ENCODE results near the gene FCMR. TPM values are rescaled to one million over a fixed set of nuclear protein-coding genes. Genes with fewer than 3 reads are reported as not detected.
A peak's percentile ranks its signal among the peaks of the same experiment; 100 is the strongest.

Gene FCMR
- total and polyA plus RNA-seq, 10 of the 15 experiments (the other 5 are each of a cell fraction or from before 2014, with no cell fraction given): 79.7 to 245 (median 123) TPM

DNA sequence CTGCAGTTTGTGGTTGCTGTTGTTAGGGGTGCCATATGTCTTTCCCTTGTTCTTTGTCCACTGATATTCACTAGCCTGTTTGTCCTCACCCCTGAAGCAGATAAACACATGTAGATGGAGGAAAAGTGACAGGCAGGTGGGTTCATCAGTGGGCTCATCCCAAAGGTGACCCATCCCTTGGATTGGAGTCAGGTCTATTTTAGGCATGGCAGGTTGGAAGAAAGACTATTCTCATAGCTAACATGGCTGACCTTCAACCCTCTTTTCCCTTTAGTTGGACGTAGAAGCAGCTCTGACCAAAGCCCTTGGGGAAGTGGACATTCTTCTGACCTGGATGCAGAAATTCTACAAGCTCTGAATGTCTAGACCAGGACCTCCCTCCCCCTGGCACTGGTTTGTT, 19.0 kb downstream of the FCMR start:
- H3K36me3 ChIP-seq (ENCODE audit: control insufficient read depth in 2 of 2, insufficient read depth in 2 of 2, low read length in 1 of 2): peaks cover 14 to 23% of the 10 kb centered on the region in 2 experiments
- H3K4me2 ChIP-seq (ENCODE audit: control insufficient read depth, insufficient read depth): no peak overlapping the region
- DNase-seq (ENCODE audit: low read depth, low spot score) (no peak), ATAC-seq (no peak), FAIRE-seq (no peak)
- SMC1A ChIA-PET (ENCODE audit: uncharacterized antibody, unreplicated experiment): interaction anchor here (0.9 to 1.5 kb wide), 4 partner anchors 9 to 79 kb away, joined by 3 to 5 read pairs (median 4); no protein-coding TSS in a partner anchor
- no peaks in the 10 kb centered on the region for H3K27me3 ChIP-seq (replicated peaks in 1 of 2; ENCODE audit: control insufficient read depth in 2 of 2, insufficient read depth in 2 of 2, low read length in 1 of 2)
- intact Hi-C loops (cut with micrococcal nuclease; ENCODE audit: unreplicated experiment) (no loop called here), in situ Hi-C loops (cut with MboI) (no loop called here)
- TF ChIP-seq POLR2AphosphoS2 (IDR thresholded peaks at IDR 0.05; ENCODE audit: low read depth, low read length): 0 out of 2 replicates have a peak, but pooled peaks have one; percentile 84
- TF ChIP-seq, protein P1, sequence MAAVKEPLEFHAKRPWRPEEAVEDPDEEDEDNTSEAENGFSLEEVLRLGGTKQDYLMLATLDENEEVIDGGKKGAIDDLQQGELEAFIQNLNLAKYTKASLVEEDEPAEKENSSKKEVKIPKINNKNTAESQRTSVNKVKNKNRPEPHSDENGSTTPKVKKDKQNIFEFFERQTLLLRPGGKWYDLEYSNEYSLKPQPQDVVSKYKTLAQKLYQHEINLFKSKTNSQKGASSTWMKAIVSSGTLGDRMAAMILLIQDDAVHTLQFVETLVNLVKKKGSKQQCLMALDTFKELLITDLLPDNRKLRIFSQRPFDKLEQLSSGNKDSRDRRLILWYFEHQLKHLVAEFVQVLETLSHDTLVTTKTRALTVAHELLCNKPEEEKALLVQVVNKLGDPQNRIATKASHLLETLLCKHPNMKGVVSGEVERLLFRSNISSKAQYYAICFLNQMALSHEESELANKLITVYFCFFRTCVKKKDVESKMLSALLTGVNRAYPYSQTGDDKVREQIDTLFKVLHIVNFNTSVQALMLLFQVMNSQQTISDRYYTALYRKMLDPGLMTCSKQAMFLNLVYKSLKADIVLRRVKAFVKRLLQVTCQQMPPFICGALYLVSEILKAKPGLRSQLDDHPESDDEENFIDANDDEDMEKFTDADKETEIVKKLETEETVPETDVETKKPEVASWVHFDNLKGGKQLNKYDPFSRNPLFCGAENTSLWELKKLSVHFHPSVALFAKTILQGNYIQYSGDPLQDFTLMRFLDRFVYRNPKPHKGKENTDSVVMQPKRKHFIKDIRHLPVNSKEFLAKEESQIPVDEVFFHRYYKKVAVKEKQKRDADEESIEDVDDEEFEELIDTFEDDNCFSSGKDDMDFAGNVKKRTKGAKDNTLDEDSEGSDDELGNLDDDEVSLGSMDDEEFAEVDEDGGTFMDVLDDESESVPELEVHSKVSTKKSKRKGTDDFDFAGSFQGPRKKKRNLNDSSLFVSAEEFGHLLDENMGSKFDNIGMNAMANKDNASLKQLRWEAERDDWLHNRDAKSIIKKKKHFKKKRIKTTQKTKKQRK (IDR thresholded peaks at IDR 0.05; ENCODE audit: low read depth, low read length): no peak
- TF ChIP-seq, protein P2, sequence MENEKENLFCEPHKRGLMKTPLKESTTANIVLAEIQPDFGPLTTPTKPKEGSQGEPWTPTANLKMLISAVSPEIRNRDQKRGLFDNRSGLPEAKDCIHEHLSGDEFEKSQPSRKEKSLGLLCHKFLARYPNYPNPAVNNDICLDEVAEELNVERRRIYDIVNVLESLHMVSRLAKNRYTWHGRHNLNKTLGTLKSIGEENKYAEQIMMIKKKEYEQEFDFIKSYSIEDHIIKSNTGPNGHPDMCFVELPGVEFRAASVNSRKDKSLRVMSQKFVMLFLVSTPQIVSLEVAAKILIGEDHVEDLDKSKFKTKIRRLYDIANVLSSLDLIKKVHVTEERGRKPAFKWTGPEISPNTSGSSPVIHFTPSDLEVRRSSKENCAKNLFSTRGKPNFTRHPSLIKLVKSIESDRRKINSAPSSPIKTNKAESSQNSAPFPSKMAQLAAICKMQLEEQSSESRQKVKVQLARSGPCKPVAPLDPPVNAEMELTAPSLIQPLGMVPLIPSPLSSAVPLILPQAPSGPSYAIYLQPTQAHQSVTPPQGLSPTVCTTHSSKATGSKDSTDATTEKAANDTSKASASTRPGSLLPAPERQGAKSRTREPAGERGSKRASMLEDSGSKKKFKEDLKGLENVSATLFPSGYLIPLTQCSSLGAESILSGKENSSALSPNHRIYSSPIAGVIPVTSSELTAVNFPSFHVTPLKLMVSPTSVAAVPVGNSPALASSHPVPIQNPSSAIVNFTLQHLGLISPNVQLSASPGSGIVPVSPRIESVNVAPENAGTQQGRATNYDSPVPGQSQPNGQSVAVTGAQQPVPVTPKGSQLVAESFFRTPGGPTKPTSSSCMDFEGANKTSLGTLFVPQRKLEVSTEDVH (IDR thresholded peaks at IDR 0.05; ENCODE audit: low read depth, partially characterized antibody): no peak
- TF ChIP-seq SMAD5 (IDR thresholded peaks at IDR 0.05; ENCODE audit: low read depth): peak; percentile 42; the same call in 1 of the 2 replicates
- H2AFZ ChIP-seq (ENCODE audit: control insufficient read depth, low read depth, low read length): no peak overlapping the region
- CTCF ChIA-PET: interaction anchor here (0.9 to 3.3 kb wide), 4 partner anchors 9 to 245 kb away, joined by 3 to 16 read pairs (median 4); no protein-coding TSS in a partner anchor
- no peaks in the 10 kb centered on the region for H3K9me3 ChIP-seq (replicated peaks; ENCODE audit: control insufficient read depth, insufficient read depth, low read length)
- no peaks in the 10 kb centered on the region for H3K79me2 ChIP-seq (ENCODE audit: control insufficient read depth, insufficient read depth, low read length)
- no peak overlapping the region for H3K9ac ChIP-seq (ENCODE audit: control insufficient read depth, insufficient read depth, low read length)
- POLR2A ChIA-PET: interaction anchor here (0.7 kb wide), 1 partner anchor 178 kb away, joined by 3 read pairs; no protein-coding TSS in a partner anchor
- no peak overlapping the region for H3K4me3 ChIP-seq
- H3K4me1 ChIP-seq (ENCODE audit: control insufficient read depth, insufficient read depth, low read length): no peaks in the 10 kb centered on the region
- no peak overlapping the region for H3K27ac ChIP-seq (ENCODE audit: control insufficient read depth, insufficient read depth)
- no peaks in the 10 kb centered on the region; the same call in 1 of the 2 replicates for H4K20me1 ChIP-seq (ENCODE audit: control insufficient read depth, insufficient read depth)
- RAD21 ChIA-PET (ENCODE audit: unreplicated experiment): no interaction called here
- WGBS (ENCODE audit: insufficient coverage, insufficient replicate concordance, low lambda C conversion rate, missing lambda C conversion rate): 67% methylated on average over 1 of the region's 1 CpG
- no TSS peak for BruUV-seq (replicated peaks)

Measured in GM12878 (cell line).